ENCODE results near the gene ADRM1.

Gene ADRM1

DNA sequence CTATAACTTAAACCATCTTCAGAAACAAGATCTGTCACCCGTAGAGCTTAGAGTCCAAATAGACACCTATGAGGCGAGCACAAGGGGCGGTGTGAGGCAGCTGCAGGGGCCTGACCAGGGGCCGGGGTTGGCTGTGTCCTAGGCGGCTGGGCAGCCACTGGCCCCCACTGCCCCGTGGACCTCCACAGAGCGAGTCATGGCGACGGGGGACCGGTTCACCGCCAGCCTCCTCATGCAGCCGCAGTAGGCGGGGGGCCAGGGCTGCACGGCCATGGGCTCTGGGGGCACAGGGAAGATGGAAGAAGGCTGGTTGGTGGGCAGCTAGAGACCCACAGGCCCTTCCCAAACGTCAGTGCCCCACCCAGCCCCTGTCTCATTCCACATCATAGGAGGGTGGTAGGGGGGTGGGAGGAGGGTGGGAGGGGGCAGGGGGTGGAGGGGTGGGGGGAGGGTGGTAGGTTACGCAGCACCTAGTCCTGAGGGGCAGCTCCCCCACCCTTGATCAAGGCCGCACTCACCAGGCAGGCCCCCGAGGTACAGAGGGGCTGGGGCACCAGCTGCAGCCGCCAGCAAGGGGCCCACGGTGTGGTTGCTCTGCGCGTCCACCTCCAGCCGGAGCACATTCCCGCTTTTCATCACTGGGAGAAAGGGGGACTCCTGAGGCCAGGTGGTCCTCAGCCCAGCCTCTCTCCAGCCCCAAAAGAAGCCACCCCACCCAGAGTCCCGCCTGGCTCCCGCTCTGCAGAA, 6.6 kb downstream of the ADRM1 start:
- Histone ChIP-seq H3K4me3 (ENCODE audit: low read length) (no peak overlapping the region), H3K27me3 (ENCODE audit: low read depth, low read length) (no peaks in the 10 kb centered on the region), H3K27ac (ENCODE audit: low read length) (no peak overlapping the region), H3K79me2 (ENCODE audit: low read length) (peaks cover 26% of the 10 kb centered on the region), H3K4me1 (ENCODE audit: low read length) (peaks cover 6% of the 10 kb centered on the region), H3K9ac (ENCODE audit: low read length) (no peak overlapping the region), H3K9me3 (ENCODE audit: insufficient read depth, low read length) (no peaks in the 10 kb centered on the region), H3K36me3 (replicated peaks; ENCODE audit: low read depth, low read length) (peaks cover 37% of the 10 kb centered on the region), H3K4me2 (ENCODE audit: low read length) (no peak overlapping the region), H4K20me1 (ENCODE audit: insufficient read depth, low read length) (peaks cover 17% of the 10 kb centered on the region), H2AFZ (ENCODE audit: low read depth, low read length) (no peak overlapping the region)
- TF ChIP-seq EZH2phosphoT487 (IDR thresholded peaks at IDR 0.05; ENCODE audit: low read depth), result no peak
- TF ChIP-seq, protein P1, sequence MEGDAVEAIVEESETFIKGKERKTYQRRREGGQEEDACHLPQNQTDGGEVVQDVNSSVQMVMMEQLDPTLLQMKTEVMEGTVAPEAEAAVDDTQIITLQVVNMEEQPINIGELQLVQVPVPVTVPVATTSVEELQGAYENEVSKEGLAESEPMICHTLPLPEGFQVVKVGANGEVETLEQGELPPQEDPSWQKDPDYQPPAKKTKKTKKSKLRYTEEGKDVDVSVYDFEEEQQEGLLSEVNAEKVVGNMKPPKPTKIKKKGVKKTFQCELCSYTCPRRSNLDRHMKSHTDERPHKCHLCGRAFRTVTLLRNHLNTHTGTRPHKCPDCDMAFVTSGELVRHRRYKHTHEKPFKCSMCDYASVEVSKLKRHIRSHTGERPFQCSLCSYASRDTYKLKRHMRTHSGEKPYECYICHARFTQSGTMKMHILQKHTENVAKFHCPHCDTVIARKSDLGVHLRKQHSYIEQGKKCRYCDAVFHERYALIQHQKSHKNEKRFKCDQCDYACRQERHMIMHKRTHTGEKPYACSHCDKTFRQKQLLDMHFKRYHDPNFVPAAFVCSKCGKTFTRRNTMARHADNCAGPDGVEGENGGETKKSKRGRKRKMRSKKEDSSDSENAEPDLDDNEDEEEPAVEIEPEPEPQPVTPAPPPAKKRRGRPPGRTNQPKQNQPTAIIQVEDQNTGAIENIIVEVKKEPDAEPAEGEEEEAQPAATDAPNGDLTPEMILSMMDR (IDR thresholded peaks at IDR 0.05; ENCODE audit: low read depth, low read length), result no peak

DNA sequence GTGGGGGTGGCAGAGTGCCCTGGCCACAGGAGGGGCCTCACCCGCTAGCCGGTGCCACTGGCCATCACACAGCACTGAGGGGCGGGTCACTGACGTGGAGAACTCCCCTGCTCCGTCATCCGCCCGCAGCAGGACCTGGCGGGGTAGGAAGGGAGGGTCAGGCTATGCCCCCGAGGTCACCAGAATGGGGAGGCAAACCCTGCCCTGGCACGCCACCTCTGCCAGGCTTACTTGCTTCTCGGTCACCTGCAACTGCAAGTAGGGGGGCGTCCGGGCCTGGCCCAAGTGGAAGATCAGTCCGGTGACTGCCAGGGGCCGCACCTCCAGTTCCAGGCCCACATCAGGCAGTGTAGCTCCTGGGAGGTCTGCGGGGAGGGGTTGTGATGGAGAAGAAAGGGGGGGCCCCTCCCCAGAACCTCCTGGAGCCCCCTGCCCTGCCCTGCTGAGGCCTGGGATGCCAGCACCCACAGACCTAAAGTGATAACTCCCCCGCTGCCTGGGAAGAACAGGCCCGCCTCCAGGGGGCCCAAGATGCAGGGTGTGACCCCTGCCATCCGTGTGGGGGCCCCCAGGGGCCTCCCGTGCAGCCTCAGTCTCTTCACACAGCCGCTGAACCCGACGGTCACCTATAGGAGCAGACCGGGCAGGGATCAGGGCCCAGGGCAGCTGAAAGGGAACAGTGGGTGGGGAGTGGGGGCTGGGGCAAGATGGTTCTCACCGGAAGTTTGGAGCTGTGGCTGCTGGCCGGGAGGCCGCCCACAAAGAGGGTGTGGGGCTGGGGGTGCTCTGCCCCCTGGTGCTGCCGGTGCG, 7.4 kb downstream of the ADRM1 start:
- peaks cover 9% of the 10 kb centered on the region for H4K20me1 ChIP-seq (ENCODE audit: insufficient read depth, low read length)
- no peaks in the 10 kb centered on the region for H3K4me1 ChIP-seq (ENCODE audit: low read length)
- no peak for TF ChIP-seq EZH2phosphoT487 (IDR thresholded peaks at IDR 0.05; ENCODE audit: low read depth)
- TF ChIP-seq, protein P1 (IDR thresholded peaks at IDR 0.05; ENCODE audit: low read depth, low read length), result no peak
- H2AFZ ChIP-seq (ENCODE audit: low read depth, low read length), result no peak overlapping the region
- H3K27me3 ChIP-seq (ENCODE audit: low read depth, low read length), result no peaks in the 10 kb centered on the region
- H3K36me3 ChIP-seq (replicated peaks; ENCODE audit: low read depth, low read length), result peaks cover 29% of the 10 kb centered on the region
- H3K9me3 ChIP-seq (ENCODE audit: insufficient read depth, low read length), result no peaks in the 10 kb centered on the region
- no peak overlapping the region for H3K9ac ChIP-seq (ENCODE audit: low read length)
- no peak overlapping the region for H3K4me3 ChIP-seq (ENCODE audit: low read length)
- no peak overlapping the region for H3K27ac ChIP-seq (ENCODE audit: low read length)
- H3K4me2 ChIP-seq (ENCODE audit: low read length), result no peak overlapping the region
- H3K79me2 ChIP-seq (ENCODE audit: low read length), result peaks cover 18% of the 10 kb centered on the region

DNA sequence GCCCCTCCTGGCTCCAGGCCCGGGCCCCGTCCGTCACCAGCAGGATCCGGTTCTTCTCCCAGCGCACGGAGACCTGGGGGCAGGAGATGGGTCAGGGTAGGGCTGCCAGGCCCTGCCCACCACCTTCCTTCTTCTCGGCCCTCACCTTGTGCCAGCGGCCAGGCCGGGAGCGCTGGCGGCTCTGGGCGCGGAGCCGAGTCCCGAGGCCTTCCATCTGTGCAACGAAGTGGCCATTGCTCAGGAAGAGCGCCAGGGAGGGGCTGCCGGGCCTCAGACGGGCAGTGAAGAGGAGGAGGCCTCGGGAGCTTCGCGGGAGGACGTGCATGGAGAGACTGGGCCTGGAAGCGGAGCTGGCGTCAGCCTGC, 7.9 kb downstream of the ADRM1 start:
- Histone ChIP-seq H3K9ac (ENCODE audit: low read length) (no peak overlapping the region), H3K27me3 (ENCODE audit: low read depth, low read length) (no peaks in the 10 kb centered on the region), H3K4me3 (ENCODE audit: low read length) (no peak overlapping the region), H3K9me3 (ENCODE audit: insufficient read depth, low read length) (no peaks in the 10 kb centered on the region), H3K4me2 (ENCODE audit: low read length) (no peak overlapping the region), H3K36me3 (replicated peaks; ENCODE audit: low read depth, low read length) (peaks cover 23% of the 10 kb centered on the region), H3K27ac (ENCODE audit: low read length) (no peak overlapping the region), H3K79me2 (ENCODE audit: low read length) (peaks cover 12% of the 10 kb centered on the region), H3K4me1 (ENCODE audit: low read length) (no peaks in the 10 kb centered on the region), H2AFZ (ENCODE audit: low read depth, low read length) (no peak overlapping the region), H4K20me1 (ENCODE audit: insufficient read depth, low read length) (peaks cover 3% of the 10 kb centered on the region)
- TF ChIP-seq EZH2phosphoT487 (IDR thresholded peaks at IDR 0.05; ENCODE audit: low read depth), result no peak
- TF ChIP-seq, protein P1 (IDR thresholded peaks at IDR 0.05; ENCODE audit: low read depth, low read length), result no peak

DNA sequence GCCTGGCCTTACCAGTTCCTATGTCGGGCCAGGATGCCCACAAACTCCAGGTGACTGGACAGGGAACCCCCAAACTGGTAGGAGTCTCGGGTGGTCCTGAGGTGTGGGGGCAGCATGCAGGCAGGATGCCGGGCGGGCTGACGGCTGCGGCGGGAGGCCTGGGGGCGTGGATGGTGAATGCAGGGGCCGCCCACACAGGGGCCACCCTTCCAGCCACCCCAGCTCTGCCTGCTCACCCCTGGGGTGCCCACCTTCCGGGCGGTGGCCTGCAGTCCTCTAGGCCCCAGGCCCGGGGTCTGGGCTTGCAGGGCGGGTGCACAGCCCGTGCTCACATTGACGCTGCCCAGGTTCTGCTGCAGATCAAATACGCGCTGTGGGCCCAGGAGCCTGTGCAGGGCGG, 8.4 kb downstream of the ADRM1 start:
- H3K9me3 ChIP-seq (ENCODE audit: insufficient read depth, low read length), result no peaks in the 10 kb centered on the region
- H3K4me2 ChIP-seq (ENCODE audit: low read length), result no peak overlapping the region
- H3K27me3 ChIP-seq (ENCODE audit: low read depth, low read length), result no peaks in the 10 kb centered on the region
- no peaks in the 10 kb centered on the region for H3K4me1 ChIP-seq (ENCODE audit: low read length)
- no peak overlapping the region for H3K27ac ChIP-seq (ENCODE audit: low read length)
- no peak overlapping the region for H3K4me3 ChIP-seq (ENCODE audit: low read length)
- TF ChIP-seq EZH2phosphoT487 (IDR thresholded peaks at IDR 0.05; ENCODE audit: low read depth), result no peak
- TF ChIP-seq, protein P1 (IDR thresholded peaks at IDR 0.05; ENCODE audit: low read depth, low read length), result no peak
- H3K79me2 ChIP-seq (ENCODE audit: low read length), result peaks cover 8% of the 10 kb centered on the region
- H2AFZ ChIP-seq (ENCODE audit: low read depth, low read length), result no peak overlapping the region
- peaks cover 23% of the 10 kb centered on the region for H3K36me3 ChIP-seq (replicated peaks; ENCODE audit: low read depth, low read length)
- no peak overlapping the region for H3K9ac ChIP-seq (ENCODE audit: low read length)
- 0 out of 2 replicates have a peak, but pooled peaks cover 3% of the 10 kb centered on the region for H4K20me1 ChIP-seq (ENCODE audit: insufficient read depth, low read length)

Data from OCI-LY3 (cell line).